SK-N-MC (cell line): ENCODE measurements around the gene DZIP1.

Experiments used
- DNase-seq: peaks from one replicate; pipeline ENCODE4 v3.0.0-alpha.2; 2011; ENCODE audit warnings: low read depth, low spot score
- H3K27ac ChIP-seq: fragments of 200-600 bp; sonication (generic); 2 replicates; pipeline ENCODE4 v1.5.1; 2016; ENCODE audit warnings: mixed run types
- H3K36me3 ChIP-seq: fragments of 200-600 bp; sonication (generic); 2 replicates; pipeline ENCODE4 v1.6.1; 2017; ENCODE audit warnings: antibody characterized with exemption, low read length, mixed read lengths; ENCODE audit not compliant: insufficient read depth
- H3K4me3 ChIP-seq: fragments of 200-600 bp; sonication (generic); 2 replicates; pipeline ENCODE4 v1.5.1; 2016
- H3K9ac ChIP-seq: fragments of 200-600 bp; sonication (generic); 2 replicates; pipeline ENCODE4 v1.8.0; 2017; ENCODE audit warnings: mixed run types, mixed read lengths; ENCODE audit not compliant: insufficient read length
- H3K9me3 ChIP-seq: fragments of 200-600 bp; sonication (generic); 2 replicates; pipeline ENCODE4 v1.6.1; 2017; ENCODE audit warnings: low read depth, mild to moderate bottlenecking, antibody characterized with exemption, low read length, moderate library complexity, mixed read lengths
- EZH2 ChIP-seq: fragments of 200-600 bp; sonication (generic); IDR thresholded peaks from one replicate; pipeline ENCODE4 v1.6.1; 2017; ENCODE audit warnings: antibody characterized with exemption
- FOXP2 ChIP-seq: optimal IDR thresholded peaks from 2 replicates; pipeline ENCODE3; 2011; ENCODE audit warnings: mild to moderate bottlenecking, moderate library complexity; ENCODE audit not compliant: insufficient read depth; ENCODE audit errors: extremely low read length, control extremely low read depth
- POLR2AphosphoS5 ChIP-seq: IDR thresholded peaks from 2 replicates; pipeline ENCODE4 v1.6.1; 2012; ENCODE audit warnings: mild to moderate bottlenecking, low read depth, low read length, borderline replicate concordance

DZIP1 gene

DNA sequence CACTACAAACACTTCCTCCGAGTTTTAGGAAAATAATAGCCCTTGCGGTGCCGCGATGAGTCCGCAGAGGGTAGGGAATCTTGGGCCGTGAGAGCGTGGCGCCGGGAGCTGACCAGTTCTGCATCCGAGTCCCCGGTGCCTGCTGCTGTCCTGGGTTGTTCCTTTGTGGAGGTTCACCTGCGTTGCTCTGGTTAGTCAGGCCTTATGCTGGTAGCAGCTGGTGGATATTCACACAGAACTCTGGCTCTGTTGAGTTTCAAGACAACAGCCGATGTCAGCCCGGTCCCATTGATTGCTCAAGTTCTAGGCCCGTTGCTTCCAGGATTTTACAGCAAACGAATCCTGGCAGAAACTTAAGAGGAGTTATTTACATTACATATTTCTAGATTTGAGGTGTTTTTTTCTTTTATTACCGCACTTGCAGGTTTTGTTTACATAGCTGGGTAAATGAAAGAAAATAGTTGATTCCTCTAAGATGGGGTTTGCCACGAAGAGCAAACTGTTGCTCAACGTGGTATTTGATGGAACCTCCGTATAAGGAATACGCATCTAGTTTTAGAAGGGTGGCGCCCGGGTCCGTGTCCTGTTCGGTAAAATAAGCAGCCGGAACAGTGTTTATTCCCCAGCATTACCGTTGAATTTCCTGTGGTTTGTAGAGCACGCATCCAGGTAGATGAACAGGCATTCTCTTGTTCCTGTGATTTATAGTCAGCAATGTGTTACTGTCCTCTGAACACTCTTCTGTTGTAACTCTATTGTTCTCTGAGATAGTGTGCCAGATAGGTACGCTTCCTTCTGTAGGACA, 90.7 kb downstream of the DZIP1 start:
- Histone ChIP-seq H3K36me3 (no peaks in the 10 kb centered on the region), H3K9me3 (no peaks in the 10 kb centered on the region), H3K9ac (no peak overlapping the region), H3K27ac (no peak overlapping the region), H3K4me3 (no peak overlapping the region)
- no peak for TF ChIP-seq POLR2AphosphoS5
- no peak for TF ChIP-seq FOXP2
- TF ChIP-seq EZH2, result no peak
- DNase-seq, result no peak

- H3K9me3 ChIP-seq, result no peaks in the 10 kb centered on the region
- no peak within 1 kb of the TSS for H3K4me3 ChIP-seq
- TF ChIP-seq EZH2 (no peak), FOXP2 (no peak), POLR2AphosphoS5 (no peak)
- H3K27ac ChIP-seq, result no peak within 1 kb of the TSS
- DNase-seq, result no peak
- no peak within 1 kb of the TSS for H3K9ac ChIP-seq
- no peaks in the 10 kb centered on the region for H3K36me3 ChIP-seq
Observed at GRCh38 chr13:95552539-95553441, 91.7 kb downstream of the DZIP1 start, which contains the start of gene CLDN10. TSS of gene CLDN10 (plus strand) at chr13:95552720. CDS start at chr13:95552754, 34 bp downstream.

- TF ChIP-seq POLR2AphosphoS5, result no peak
- no peak for TF ChIP-seq EZH2
- TF ChIP-seq FOXP2, result no peak
- Histone ChIP-seq H3K9me3 (no peaks in the 10 kb centered on the region), H3K36me3 (no peaks in the 10 kb centered on the region), H3K27ac (no peak overlapping the region), H3K4me3 (no peak overlapping the region), H3K9ac (no peak overlapping the region)
- no peak for DNase-seq
Observed at GRCh38 chr13:95552208-95552538, 92.3 kb downstream of the DZIP1 start.

DNA sequence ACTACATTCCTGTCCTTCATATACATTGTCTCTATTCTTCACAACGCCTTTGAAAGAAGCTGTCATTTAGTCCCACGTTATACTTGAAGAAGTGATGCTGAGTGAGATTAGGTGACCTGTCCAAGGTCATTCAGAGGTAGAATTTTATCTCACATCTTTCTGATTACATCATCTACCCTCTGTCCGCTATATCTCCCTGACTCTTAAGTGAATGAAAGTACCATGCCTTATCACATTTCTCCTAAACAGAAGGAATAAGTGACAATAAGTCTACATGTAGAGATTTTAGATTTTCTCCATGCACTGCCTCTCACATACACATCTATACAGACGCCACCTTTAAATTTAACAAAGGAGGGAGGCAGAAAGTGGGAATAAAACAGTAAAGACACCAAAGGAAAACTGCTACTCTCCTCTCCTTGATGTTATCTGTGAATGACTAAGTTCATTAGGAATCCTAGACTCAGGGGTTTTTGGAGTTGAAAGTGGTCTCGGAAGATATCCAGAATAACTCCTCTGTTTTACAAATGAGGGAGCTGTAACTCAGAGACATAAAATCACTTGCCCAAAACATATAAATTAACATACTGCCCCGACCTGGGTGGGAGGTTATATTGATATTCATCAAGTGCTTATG, 96.9 kb downstream of the DZIP1 start:
- TF ChIP-seq POLR2AphosphoS5 (no peak), EZH2 (no peak), FOXP2 (no peak)
- no peak for DNase-seq
- Histone ChIP-seq H3K27ac (no peak overlapping the region), H3K4me3 (no peak overlapping the region), H3K36me3 (no peaks in the 10 kb centered on the region), H3K9ac (no peak overlapping the region), H3K9me3 (no peaks in the 10 kb centered on the region)

GRCh38 chr13:95546919-95547318, 97.6 kb downstream of the DZIP1 start:
- DNase-seq, result no peak
- Histone ChIP-seq H3K36me3 (no peaks in the 10 kb centered on the region), H3K4me3 (no peak overlapping the region), H3K9me3 (no peaks in the 10 kb centered on the region), H3K9ac (no peak overlapping the region), H3K27ac (no peak overlapping the region)
- TF ChIP-seq POLR2AphosphoS5 (no peak), EZH2 (no peak), FOXP2 (no peak)

DNA sequence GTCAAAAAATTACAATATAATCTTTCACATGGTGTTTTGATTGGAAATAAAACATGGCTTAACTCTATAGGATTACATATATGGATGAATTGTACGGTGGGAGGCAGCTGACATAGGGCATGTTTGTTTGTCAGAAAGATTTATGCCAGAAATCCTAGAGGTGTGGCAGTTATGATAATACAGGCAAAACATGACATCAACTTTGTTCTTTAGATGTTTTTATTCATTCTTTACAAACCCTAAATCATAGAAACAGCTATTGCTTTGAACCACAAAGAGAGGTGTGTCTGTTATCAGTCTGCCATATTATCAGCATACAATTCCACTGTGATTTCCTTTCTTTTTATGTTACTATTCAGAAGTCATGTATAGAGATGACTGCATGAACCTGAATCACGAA, 100.2 kb downstream of the DZIP1 start:
- H3K27ac ChIP-seq, result no peak overlapping the region
- no peak overlapping the region for H3K9ac ChIP-seq
- H3K9me3 ChIP-seq, result no peaks in the 10 kb centered on the region
- H3K36me3 ChIP-seq, result no peaks in the 10 kb centered on the region
- DNase-seq, result no peak
- no peak overlapping the region for H3K4me3 ChIP-seq
- TF ChIP-seq EZH2, result no peak
- TF ChIP-seq FOXP2, result no peak
- no peak for TF ChIP-seq POLR2AphosphoS5

DNA sequence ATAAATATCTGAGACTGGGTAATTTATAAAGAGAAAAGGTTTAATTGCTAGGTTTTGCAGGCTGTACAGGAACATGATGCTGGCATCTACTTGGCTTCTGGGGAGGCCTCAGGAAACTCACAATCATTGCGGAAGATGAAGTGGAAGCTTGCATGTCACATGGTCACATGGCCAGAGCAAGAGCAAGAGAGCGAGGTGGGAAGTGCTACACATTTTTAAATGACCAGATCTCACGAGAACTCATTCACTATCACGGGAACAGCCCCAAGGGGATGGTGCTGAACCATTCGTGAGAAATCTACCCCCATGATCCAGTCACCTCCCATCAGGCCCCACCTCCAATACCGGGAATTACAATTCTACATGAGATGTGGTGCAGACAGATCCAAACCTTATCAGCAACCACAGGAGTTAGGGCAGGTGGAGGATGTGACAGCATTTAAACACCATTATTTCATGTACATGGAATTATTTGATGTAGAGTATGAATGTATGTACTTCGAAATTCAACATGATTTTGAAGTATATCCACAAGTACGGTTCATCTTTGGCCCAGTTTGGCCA, 102.5 kb downstream of the DZIP1 start:
- TF ChIP-seq EZH2, result no peak
- TF ChIP-seq POLR2AphosphoS5, result no peak
- TF ChIP-seq FOXP2, result no peak

DNA sequence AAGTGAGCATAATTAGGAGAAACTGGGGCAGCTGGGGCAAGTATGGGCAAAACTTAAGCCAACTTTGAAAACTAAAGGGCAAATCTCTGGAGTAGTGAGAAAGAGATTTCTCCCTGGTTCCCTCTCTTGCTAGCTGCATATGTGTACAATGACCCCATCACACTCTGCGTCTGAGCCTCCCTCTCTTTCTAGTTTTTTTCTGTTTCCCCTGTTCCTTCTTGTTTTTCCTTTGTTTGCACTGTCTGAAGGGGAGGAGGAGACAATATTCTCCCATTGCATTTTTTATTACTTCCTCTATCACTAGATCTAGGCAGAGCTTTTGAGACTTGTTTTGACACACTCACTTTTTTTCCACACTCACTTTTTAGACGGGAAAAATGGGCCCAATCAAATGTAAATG, 103.2 kb downstream of the DZIP1 start:
- Histone ChIP-seq H3K9ac (no peak overlapping the region), H3K4me3 (no peak overlapping the region), H3K9me3 (no peaks in the 10 kb centered on the region), H3K36me3 (no peaks in the 10 kb centered on the region), H3K27ac (no peak overlapping the region)
- DNase-seq, result no peak
- TF ChIP-seq POLR2AphosphoS5 (no peak), EZH2 (no peak), FOXP2 (no peak)

More for the DNA sequence above, 102.5 kb downstream of the DZIP1 start:
- Histone ChIP-seq H3K9ac (no peak overlapping the region), H3K36me3 (no peaks in the 10 kb centered on the region), H3K27ac (no peak overlapping the region), H3K9me3 (no peaks in the 10 kb centered on the region), H3K4me3 (no peak overlapping the region)
- no peak for DNase-seq
